ENCODE measurements around the gene SPEN. TPM values are rescaled to one million over a fixed set of nuclear protein-coding genes. Genes with fewer than 3 reads are reported as not detected.

Gene SPEN
- total RNA-seq, 2 experiments from 2014 or later = 73.5 to 76.7 TPM

DNA sequence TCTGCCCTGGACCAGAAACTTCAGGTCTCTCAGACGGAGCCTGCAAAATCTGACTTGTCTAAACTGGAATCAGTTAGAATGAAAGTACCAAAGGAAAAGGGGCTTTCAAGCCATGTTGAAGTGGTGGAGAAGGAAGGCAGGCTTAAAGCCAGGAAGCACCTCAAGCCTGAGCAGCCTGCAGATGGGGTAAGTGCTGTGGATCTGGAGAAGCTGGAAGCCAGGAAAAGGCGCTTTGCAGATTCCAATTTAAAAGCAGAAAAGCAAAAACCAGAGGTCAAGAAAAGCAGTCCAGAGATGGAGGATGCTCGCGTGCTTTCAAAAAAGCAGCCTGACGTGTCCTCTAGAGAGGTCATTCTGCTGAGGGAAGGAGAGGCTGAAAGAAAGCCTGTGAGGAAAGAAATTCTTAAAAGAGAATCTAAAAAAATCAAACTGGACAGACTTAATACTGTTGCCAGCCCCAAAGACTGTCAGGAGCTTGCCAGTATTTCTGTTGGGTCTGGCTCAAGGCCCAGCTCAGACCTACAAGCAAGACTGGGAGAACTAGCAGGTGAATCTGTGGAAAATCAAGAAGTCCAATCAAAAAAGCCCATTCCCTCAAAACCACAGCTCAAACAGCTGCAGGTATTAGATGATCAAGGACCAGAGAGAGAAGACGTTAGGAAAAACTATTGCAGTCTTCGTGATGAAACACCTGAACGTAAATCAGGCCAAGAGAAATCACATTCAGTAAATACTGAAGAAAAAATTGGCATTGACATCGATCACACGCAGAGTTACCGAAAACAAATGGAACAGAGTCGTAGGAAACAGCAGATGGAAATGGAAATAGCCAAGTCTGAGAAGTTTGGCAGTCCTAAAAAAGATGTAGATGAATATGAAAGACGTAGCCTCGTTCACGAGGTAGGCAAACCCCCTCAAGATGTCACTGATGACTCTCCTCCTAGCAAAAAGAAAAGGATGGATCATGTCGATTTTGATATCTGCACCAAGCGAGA lies 81.8 kb downstream of the SPEN start:
- Mint-ChIP-seq H3K36me3 (ENCODE audit: low read depth) (peaks cover 94% of the 10 kb centered on the region), H3K4me1 (ENCODE audit: low read depth) (no peaks in the 10 kb centered on the region), H3K27ac (no peak overlapping the region), H3K27me3 (no peaks in the 10 kb centered on the region), H3K4me3 (no peak overlapping the region), H3K9me3 (no peaks in the 10 kb centered on the region)
- TF ChIP-seq, protein P1, sequence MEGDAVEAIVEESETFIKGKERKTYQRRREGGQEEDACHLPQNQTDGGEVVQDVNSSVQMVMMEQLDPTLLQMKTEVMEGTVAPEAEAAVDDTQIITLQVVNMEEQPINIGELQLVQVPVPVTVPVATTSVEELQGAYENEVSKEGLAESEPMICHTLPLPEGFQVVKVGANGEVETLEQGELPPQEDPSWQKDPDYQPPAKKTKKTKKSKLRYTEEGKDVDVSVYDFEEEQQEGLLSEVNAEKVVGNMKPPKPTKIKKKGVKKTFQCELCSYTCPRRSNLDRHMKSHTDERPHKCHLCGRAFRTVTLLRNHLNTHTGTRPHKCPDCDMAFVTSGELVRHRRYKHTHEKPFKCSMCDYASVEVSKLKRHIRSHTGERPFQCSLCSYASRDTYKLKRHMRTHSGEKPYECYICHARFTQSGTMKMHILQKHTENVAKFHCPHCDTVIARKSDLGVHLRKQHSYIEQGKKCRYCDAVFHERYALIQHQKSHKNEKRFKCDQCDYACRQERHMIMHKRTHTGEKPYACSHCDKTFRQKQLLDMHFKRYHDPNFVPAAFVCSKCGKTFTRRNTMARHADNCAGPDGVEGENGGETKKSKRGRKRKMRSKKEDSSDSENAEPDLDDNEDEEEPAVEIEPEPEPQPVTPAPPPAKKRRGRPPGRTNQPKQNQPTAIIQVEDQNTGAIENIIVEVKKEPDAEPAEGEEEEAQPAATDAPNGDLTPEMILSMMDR (IDR thresholded peaks at IDR 0.05) = no peak
- intact Hi-C loops (cut with DNase I, micrococcal nuclease) = no loop called here
- Histone ChIP-seq H3K27ac (ENCODE audit: low read depth in 1 of 2, low read length in 2 of 2) (no peak overlapping the region), H3K4me3 (ENCODE audit: low read length) (no peak overlapping the region), H3K27me3 (ENCODE audit: control insufficient read depth in 1 of 2, insufficient read depth in 2 of 2, low read length in 2 of 2) (no peaks in the 10 kb centered on the region), H3K9me3 (ENCODE audit: control insufficient read depth in 1 of 2, insufficient read depth in 1 of 2, low read length in 2 of 2) (no peaks in the 10 kb centered on the region), H3K36me3 (ENCODE audit: insufficient read depth, low read length) (peaks cover 92% of the 10 kb centered on the region), H3K4me1 (ENCODE audit: insufficient read depth, low read length) (no peaks in the 10 kb centered on the region)
- no peak for DNase-seq
- ChIA-PET CTCF (no interaction called here), POLR2A (interaction anchor here (1.0 to 1.1 kb wide), 2 partner anchors 95 to 114 kb away, joined by 3 read pairs; no protein-coding TSS in a partner anchor)
- no peak for ATAC-seq (ENCODE audit: poor library complexity)

DNA sequence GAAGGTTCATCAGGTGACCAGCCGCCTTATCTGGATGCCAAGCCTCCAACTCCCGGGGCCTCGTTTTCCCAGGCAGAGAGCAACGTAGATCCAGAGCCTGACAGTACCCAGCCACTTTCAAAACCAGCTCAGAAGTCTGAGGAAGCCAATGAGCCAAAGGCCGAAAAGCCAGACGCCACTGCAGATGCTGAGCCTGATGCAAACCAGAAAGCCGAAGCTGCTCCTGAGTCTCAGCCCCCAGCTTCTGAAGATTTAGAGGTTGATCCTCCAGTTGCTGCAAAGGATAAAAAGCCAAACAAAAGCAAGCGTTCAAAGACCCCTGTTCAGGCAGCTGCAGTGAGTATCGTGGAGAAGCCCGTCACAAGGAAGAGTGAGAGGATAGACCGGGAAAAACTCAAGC lies 83.9 kb downstream of the SPEN start:
- Mint-ChIP-seq H3K4me1 (ENCODE audit: low read depth) (no peaks in the 10 kb centered on the region), H3K27me3 (no peaks in the 10 kb centered on the region), H3K36me3 (ENCODE audit: low read depth) (peaks cover 97% of the 10 kb centered on the region), H3K27ac (no peak overlapping the region), H3K9me3 (no peaks in the 10 kb centered on the region), H3K4me3 (no peak overlapping the region)
- TF ChIP-seq, protein P1 (IDR thresholded peaks at IDR 0.05) = no peak
- intact Hi-C loops (cut with DNase I, micrococcal nuclease) = no loop called here
- Histone ChIP-seq H3K4me1 (ENCODE audit: insufficient read depth, low read length) (no peaks in the 10 kb centered on the region), H3K27me3 (ENCODE audit: control insufficient read depth in 1 of 2, insufficient read depth in 2 of 2, low read length in 2 of 2) (no peaks in the 10 kb centered on the region), H3K36me3 (ENCODE audit: insufficient read depth, low read length) (peaks cover 94% of the 10 kb centered on the region), H3K4me3 (ENCODE audit: low read length) (no peak overlapping the region), H3K27ac (ENCODE audit: low read depth in 1 of 2, low read length in 2 of 2) (no peak overlapping the region), H3K9me3 (ENCODE audit: control insufficient read depth in 1 of 2, insufficient read depth in 1 of 2, low read length in 2 of 2) (no peaks in the 10 kb centered on the region)
- POLR2A ChIA-PET = interaction anchor here (0.8 kb wide), 1 partner anchor 99 kb away, joined by 3 read pairs; no protein-coding TSS in a partner anchor
- ATAC-seq (ENCODE audit: poor library complexity) (no peak), DNase-seq (no peak)
- CTCF ChIA-PET = no interaction called here

DNA sequence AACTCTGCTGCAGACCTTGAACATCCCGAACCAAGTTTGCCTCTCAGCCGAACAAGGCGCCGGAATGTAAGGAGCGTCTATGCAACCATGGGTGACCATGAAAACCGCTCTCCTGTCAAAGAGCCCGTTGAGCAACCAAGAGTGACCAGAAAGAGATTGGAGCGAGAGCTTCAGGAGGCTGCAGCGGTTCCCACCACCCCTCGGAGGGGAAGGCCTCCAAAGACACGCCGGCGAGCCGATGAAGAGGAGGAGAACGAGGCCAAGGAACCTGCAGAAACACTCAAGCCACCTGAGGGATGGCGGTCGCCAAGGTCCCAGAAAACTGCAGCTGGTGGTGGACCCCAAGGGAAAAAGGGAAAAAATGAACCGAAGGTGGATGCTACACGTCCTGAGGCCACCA lies 84.4 kb downstream of the SPEN start:
- ATAC-seq (ENCODE audit: poor library complexity) = no peak
- no peak overlapping the region for H3K27ac Mint-ChIP-seq
- Histone ChIP-seq H3K4me3 (ENCODE audit: low read length) (no peak overlapping the region), H3K4me1 (ENCODE audit: insufficient read depth, low read length) (no peaks in the 10 kb centered on the region), H3K9me3 (ENCODE audit: control insufficient read depth in 1 of 2, insufficient read depth in 1 of 2, low read length in 2 of 2) (no peaks in the 10 kb centered on the region), H3K36me3 (ENCODE audit: insufficient read depth, low read length) (peaks cover 96% of the 10 kb centered on the region), H3K27me3 (ENCODE audit: control insufficient read depth in 1 of 2, insufficient read depth in 2 of 2, low read length in 2 of 2) (no peaks in the 10 kb centered on the region), H3K27ac (ENCODE audit: low read depth in 1 of 2, low read length in 2 of 2) (no peak overlapping the region)
- no peak overlapping the region for H3K4me3 Mint-ChIP-seq
- ChIA-PET CTCF (no interaction called here), POLR2A (no interaction called here)
- TF ChIP-seq, protein P1 (IDR thresholded peaks at IDR 0.05) = no peak
- H3K4me1 Mint-ChIP-seq (ENCODE audit: low read depth) = no peaks in the 10 kb centered on the region
- H3K27me3 Mint-ChIP-seq = no peaks in the 10 kb centered on the region
- DNase-seq = no peak
- H3K9me3 Mint-ChIP-seq = no peaks in the 10 kb centered on the region
- intact Hi-C loops (cut with DNase I, micrococcal nuclease) = loop anchor here in 1 of 2 experiments (2.0 kb wide), 1 partner anchor 21 kb away; no protein-coding TSS in a partner anchor
- H3K36me3 Mint-ChIP-seq (ENCODE audit: low read depth) = peaks cover 97% of the 10 kb centered on the region
